WI38 (cell line): ENCODE measurements around the gene FRMD4A.

Experiments
- H3K4me3 ChIP-seq: 2 replicates; pipeline ENCODE4 v1.5.1; 2011; ENCODE audit warnings: low read depth, mild to moderate bottlenecking, control low read depth, low read length
- CTCF ChIP-seq: IDR thresholded peaks from 2 replicates; pipeline ENCODE4 v1.5.1; 2012; ENCODE audit warnings: low read depth, mild to moderate bottlenecking, control low read depth, low read length

Gene FRMD4A

GRCh38 chr10:14087566-14087965 is 243.2 kb downstream of the FRMD4A start:
- TF ChIP-seq CTCF = no peak
- no peak overlapping the region for H3K4me3 ChIP-seq

DNA sequence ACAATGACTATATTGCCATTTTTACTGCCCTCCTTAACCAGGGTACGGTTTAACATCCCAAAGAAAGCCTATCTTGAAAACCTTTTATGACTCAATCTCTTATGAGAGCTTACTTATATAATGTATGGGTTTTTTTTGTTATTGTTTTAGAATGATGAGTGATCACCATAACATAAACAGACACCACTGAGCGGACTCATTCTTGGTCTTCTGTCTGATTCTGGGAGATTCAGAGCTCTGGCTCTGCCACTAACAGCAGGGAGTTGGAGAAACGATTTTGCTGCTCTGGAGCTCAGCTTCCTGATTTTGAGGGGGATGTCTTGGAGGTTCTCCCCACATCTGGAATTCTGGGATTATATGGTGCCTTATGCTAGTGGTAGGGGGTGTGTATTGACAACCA is 244.1 kb downstream of the FRMD4A start:
- no peak for TF ChIP-seq CTCF
- H3K4me3 ChIP-seq = no peak overlapping the region

- no peak overlapping the region for H3K4me3 ChIP-seq
- no peak for TF ChIP-seq CTCF
Observed at GRCh38 chr10:14084875-14085274, 245.8 kb downstream of the FRMD4A start.

- TF ChIP-seq CTCF = no peak
- no peak overlapping the region for H3K4me3 ChIP-seq
Observed at GRCh38 chr10:14080795-14081194, 249.9 kb downstream of the FRMD4A start.

DNA sequence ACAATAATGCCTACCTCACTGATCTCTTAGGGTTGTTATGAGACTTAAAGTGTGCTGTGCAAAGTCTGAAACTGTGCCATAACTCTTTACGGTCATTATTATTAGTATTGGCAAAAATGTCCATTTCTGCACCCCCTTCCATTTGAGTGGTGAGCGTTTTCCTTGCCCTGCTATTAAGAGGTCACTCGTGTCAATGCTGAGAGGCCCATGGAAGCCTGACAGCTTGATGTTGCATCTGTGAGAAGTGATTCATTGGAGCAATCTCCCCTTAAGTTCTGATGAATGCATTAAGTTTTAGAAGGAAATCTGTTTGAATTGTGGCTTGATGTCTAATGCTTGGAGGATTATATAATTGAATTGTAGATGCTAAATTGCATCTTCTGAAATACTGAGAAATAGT is 253.3 kb downstream of the FRMD4A start:
- no peak overlapping the region for H3K4me3 ChIP-seq
- TF ChIP-seq CTCF = no peak

GRCh38 chr10:14074062-14074884 is 256.5 kb downstream of the FRMD4A start:
- no peak for TF ChIP-seq CTCF
- H3K4me3 ChIP-seq = no peak overlapping the region

GRCh38 chr10:14072541-14072940 is 258.2 kb downstream of the FRMD4A start:
- no peak for TF ChIP-seq CTCF
- no peak overlapping the region for H3K4me3 ChIP-seq
